Peyer's patch (tissue), 4 donors: ENCODE results near the gene RPL27. TPM values are rescaled to one million over a fixed set of nuclear protein-coding genes. Genes with fewer than 3 reads are reported as not detected.

Experiments used
- DNase-seq, 3 donors: peaks; one replicate each; pipeline ENCODE4 v3.0.0-alpha.2; 2017 to 2019
- H3K27ac ChIP-seq, 4 donors: fragments of 200-600 bp; sonication (generic); one replicate each; pipeline ENCODE4 v1.5.1; 2016 to 2019
- H3K27me3 ChIP-seq, 2 donors: fragments of 200-600 bp; sonication (generic); one replicate each; pipeline ENCODE4 v1.5.1; 2019
- H3K36me3 ChIP-seq, 3 donors: fragments of 200-600 bp; sonication (generic); one replicate each; pipeline ENCODE4 v1.5.1; 2016 to 2019
- H3K4me1 ChIP-seq, 4 donors: fragments of 200-600 bp; sonication (generic); one replicate each; pipeline ENCODE4 v1.5.1; 2016 to 2019
- H3K4me3 ChIP-seq, 4 donors: fragments of 200-600 bp; sonication (generic); 1 replicate in 3 of 4; 2 replicates in 1 of 4; pipeline ENCODE4 v1.5.1; 2016 to 2019; ENCODE audit warnings: mild to moderate bottlenecking in 1 of 4
- H3K9me3 ChIP-seq, 4 donors: fragments of 200-600 bp; sonication (generic); one replicate each; pipeline ENCODE4 v1.5.1; 2016 to 2019; ENCODE audit warnings: mild to moderate bottlenecking in 1 of 4
- POLR2A ChIP-seq, 2 donors: fragments of 450-650 bp; IDR thresholded peaks; one replicate each; pipeline ENCODE4 v1.5.1; 2017; ENCODE audit warnings: antibody characterized with exemption in 2 of 2, mild to moderate bottlenecking in 2 of 2, moderate library complexity in 2 of 2
- total RNA-seq, 4 donors: library from RNA; depleted of rRNA; stranded (reverse); fragments of >200 nt; gene quantifications; one replicate each; pipeline ENCODE4 v1.1.0, GENCODE V29; 2016
- TF ChIP-seq, protein P1 (sequence below), 6 experiments: fragments of 450-650 bp in 4 of 6; fragments of 200-600 bp in 2 of 6; sonication (generic) in 1 of 6; IDR thresholded peaks; one replicate each; pipeline ENCODE4 v1.5.1; 2017 to 2019; ENCODE audit warnings: antibody characterized with exemption in 6 of 6, mild to moderate bottlenecking in 3 of 6, moderate library complexity in 1 of 6

Gene RPL27
- total RNA-seq, 4 donors from 2014 or later = 331 to 1,066 (median 442) TPM

DNA sequence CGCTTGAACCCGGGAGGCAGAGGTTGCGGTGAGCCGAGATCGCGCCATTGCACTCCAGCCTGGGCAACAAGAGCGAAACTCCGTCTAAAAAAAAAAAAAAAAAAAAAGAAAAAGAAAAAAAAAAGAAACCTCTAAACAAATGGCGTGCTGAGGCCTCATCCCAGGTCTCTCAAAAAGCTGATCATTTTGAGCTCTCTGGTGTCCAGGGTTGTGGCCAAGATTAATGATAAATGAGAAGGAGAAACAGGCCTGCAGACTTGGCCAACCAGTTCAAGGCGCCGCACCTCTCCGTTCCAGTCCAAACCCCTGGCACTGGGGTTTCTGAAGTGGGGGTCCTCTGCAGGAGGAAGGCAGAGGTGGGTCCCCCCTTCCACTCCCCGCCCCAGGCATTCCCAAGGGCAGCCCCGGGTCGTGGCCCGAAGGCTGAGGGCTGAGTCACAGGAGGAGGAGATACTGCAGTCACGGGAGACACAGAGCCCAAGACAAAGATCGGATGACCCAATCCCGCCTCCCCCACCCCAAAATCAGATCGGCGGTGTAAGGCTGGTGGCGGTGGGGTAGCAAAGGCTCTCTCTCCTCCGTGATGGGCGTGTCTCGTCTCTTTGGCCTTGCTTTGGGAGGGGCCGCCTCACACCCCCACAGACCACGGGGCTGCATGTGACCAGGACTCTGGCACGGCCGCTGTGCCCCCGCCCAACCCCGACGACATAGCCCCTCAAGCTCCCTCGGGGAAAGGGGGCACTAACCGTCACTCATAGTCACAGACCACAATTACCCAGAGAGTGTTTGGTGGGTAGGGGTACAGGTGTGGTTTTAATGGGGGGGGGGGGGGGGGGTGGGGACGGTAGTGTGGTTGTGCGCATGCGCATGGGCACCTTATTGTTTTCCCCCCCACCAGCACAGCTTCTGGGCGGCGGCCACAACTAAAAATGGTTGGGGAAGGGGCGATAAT lies 22.8 kb downstream of the RPL27 start:
- peaks cover 0 to 19% (median 0%) of the 10 kb centered on the region in 3 donors for H3K36me3 ChIP-seq
- TF ChIP-seq, protein P1, sequence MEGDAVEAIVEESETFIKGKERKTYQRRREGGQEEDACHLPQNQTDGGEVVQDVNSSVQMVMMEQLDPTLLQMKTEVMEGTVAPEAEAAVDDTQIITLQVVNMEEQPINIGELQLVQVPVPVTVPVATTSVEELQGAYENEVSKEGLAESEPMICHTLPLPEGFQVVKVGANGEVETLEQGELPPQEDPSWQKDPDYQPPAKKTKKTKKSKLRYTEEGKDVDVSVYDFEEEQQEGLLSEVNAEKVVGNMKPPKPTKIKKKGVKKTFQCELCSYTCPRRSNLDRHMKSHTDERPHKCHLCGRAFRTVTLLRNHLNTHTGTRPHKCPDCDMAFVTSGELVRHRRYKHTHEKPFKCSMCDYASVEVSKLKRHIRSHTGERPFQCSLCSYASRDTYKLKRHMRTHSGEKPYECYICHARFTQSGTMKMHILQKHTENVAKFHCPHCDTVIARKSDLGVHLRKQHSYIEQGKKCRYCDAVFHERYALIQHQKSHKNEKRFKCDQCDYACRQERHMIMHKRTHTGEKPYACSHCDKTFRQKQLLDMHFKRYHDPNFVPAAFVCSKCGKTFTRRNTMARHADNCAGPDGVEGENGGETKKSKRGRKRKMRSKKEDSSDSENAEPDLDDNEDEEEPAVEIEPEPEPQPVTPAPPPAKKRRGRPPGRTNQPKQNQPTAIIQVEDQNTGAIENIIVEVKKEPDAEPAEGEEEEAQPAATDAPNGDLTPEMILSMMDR (IDR thresholded peaks at IDR 0.05) = no peak
- TF ChIP-seq POLR2A (IDR thresholded peaks at IDR 0.05) = peak in 1 of 2 donors; percentile 28
- peak; percentile 51 to 78 (median 70) for DNase-seq
- peak overlapping the region; percentile 66 to 88 (median 84) for H3K27ac ChIP-seq
- no peaks in the 10 kb centered on the region for H3K9me3 ChIP-seq
- H3K27me3 ChIP-seq = no peaks in the 10 kb centered on the region
- H3K4me3 ChIP-seq = peak overlapping the region; percentile 73 to 94 (median 86)
- H3K4me1 ChIP-seq = peaks cover 0 to 47% (median 5%) of the 10 kb centered on the region in 4 donors

DNA sequence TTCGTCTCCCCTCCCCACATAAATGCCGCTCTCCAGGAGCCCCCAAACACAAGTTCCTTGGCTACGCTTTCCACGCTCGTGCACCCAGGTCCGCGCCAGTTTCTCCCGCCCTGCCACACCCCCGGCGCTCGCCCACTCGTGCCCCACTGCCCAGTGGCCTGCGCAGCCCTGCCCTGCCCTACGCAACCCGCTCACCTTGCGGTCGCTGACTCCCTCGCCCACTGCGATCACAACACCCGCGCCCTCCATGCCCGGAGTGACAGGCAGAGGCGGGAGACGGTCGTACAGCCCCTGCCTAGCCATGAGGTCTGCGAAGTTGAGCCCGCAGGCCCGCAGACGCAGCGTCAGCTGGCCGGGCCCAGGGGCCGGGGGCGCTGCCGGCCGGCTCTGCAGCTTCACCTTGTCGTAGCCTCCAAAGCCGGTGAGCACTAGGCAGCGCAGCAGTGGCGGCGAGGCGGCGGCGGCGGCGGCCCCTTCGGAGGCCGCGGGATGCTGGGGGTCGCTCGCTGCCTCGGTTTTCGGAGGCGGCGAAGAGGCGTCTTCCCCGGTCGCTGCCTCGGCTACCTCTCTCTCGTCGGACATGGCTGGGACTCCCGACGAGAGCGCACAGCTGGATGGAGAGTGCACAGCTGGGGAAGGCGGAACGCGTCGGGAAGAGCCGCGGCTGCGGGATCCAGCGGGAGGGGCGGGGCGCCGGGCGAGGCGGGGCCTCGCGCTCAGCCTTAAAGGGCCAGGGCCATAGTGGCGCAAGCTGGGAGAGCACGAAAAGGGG lies 23.7 kb downstream of the RPL27 start, which contains the start of gene VAT1:
Gene VAT1, minus strand, starts transcription at position 645 of the 772 bp plus-strand sequence. Its CDS starts 63 bp downstream, at position 582.
- TF ChIP-seq POLR2A (IDR thresholded peaks at IDR 0.05) = peak in 1 of 2 donors; percentile 59
- TF ChIP-seq, protein P1 (IDR thresholded peaks at IDR 0.05) = peak in 1 of 6 experiments; percentile 7
- peaks cover 0 to 11% (median 0%) of the 10 kb centered on the region in 3 donors for H3K36me3 ChIP-seq
- H3K9me3 ChIP-seq = no peaks in the 10 kb centered on the region
- peaks cover 0 to 40% (median 5%) of the 10 kb centered on the region in 4 donors for H3K4me1 ChIP-seq
- DNase-seq = peak; percentile 70 to 90 (median 90)
- peak within 1 kb of the TSS; percentile 73 to 94 (median 86) for H3K4me3 ChIP-seq
- H3K27me3 ChIP-seq = no peaks in the 10 kb centered on the region
- H3K27ac ChIP-seq = peak within 1 kb of the TSS; percentile 66 to 88 (median 84)

DNA sequence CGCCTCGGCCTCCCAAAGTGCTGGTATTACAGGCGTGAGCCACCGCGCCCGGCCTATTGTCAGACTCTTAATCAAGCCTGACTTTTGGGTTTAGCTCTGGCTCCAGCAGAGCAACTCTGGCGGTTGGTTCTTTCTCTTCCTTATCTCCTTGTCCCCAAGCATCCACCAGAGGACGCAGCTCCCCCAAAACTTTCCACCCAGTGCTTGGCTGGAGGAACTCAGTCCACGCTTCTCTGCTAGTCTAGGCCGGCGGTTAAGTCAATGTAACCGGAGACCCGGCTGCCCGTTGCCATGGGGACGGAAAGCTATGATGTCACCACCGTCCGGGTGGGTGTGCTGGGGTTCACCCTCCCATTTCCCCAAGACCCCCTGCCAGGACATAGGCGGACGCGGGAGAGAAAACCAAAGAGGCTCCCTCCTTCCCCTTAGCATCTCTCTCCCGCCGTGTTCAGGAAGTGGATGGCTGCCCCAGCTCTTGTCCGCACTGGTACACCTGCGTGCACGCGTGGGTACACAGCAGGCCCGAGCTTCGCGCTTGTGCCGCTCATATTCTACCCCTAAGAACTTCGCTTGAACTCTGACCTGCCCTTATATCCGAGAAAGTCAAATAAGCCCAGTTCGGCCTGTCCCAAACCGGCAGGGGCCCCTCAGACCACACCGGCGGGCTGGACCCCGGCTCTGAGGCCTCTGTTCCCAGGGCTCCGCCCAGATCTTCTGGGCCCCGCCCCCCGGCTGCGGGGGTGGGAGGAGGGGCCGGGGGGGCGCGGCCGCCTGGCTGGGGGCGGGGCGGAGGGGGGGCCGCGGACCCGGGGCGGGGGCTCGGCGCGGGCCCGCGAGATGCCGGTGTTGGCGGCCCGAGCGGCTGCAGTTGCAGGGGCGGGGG lies 26.4 kb downstream of the RPL27 start, which contains the start of gene RND2:
Gene RND2, plus strand, starts transcription at position 825 of the 883 bp plus-strand sequence. CDS start 117 bp downstream, outside the sequence.
- peak; percentile 76 to 93 (median 90) for DNase-seq
- H3K9me3 ChIP-seq = no peaks in the 10 kb centered on the region
- H3K27me3 ChIP-seq = no peaks in the 10 kb centered on the region
- H3K4me3 ChIP-seq = peak within 1 kb of the TSS; percentile 47 to 69 (median 57)
- H3K36me3 ChIP-seq = no peaks in the 10 kb centered on the region
- no peak for TF ChIP-seq POLR2A (IDR thresholded peaks at IDR 0.05)
- TF ChIP-seq, protein P1 (IDR thresholded peaks at IDR 0.05) = peak; percentile 55 to 68 (median 64)
- H3K27ac ChIP-seq = peak within 1 kb of the TSS; percentile 34 to 74 (median 72)
- peaks cover 0 to 25% (median 5%) of the 10 kb centered on the region in 4 donors for H3K4me1 ChIP-seq

DNA sequence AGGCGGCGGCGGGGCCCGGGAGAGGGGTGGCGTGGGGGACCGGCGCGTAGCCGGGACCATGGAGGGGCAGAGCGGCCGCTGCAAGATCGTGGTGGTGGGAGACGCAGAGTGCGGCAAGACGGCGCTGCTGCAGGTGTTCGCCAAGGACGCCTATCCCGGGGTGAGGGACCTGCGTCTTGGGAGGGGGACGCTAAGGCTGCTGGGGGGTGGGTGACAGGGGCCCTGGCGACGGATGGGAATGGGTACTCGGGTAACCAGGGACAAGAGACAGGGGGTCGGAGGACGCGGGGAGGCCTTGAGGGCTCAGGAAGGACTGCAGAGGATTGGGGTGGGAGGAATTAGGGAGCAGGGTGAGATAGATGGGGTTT lies 27.1 kb downstream of the RPL27 start:
- no peak for DNase-seq
- TF ChIP-seq POLR2A (IDR thresholded peaks at IDR 0.05) = no peak
- TF ChIP-seq, protein P1 (IDR thresholded peaks at IDR 0.05) = no peak
- H3K9me3 ChIP-seq = no peaks in the 10 kb centered on the region
- peaks cover 0 to 18% (median 5%) of the 10 kb centered on the region in 4 donors for H3K4me1 ChIP-seq
- H3K4me3 ChIP-seq = peak overlapping the region; percentile 47 to 69 (median 57)
- H3K27ac ChIP-seq = peak overlapping the region in 2 of 4 donors; percentile 74
- no peaks in the 10 kb centered on the region for H3K36me3 ChIP-seq
- H3K27me3 ChIP-seq = no peaks in the 10 kb centered on the region
